NCI-H774 (cell line): Measurements from ENCODE around the gene RNF175.
"Not testable (repeated sequence)": the region's sequence is repeated elsewhere in the genome, so short reads cannot be mapped to it uniquely, and the experiment has no call there.

ENCODE experiments used
- DNase-seq: peaks from one replicate; lab custom pipeline; 2025; lab: John Stamatoyannopoulos, UW

The RNF175 gene

GRCh38 chr4:153683763-153684181, 76.1 kb downstream of the RNF175 start:
- no peak for DNase-seq

GRCh38 chr4:153679486-153679885, 80.3 kb downstream of the RNF175 start:
- no peak for DNase-seq

- DNase-seq, result no peak
These were observed 82.8 kb downstream of the RNF175 start for GRCh38 chr4:153676984-153677383.

GRCh38 chr4:153676486-153676885, 83.3 kb downstream of the RNF175 start:
- no peak for DNase-seq

- no peak for DNase-seq
These were observed 90.0 kb downstream of the RNF175 start for GRCh38 chr4:153669838-153670237.

GRCh38 chr4:153668647-153669046, 91.2 kb downstream of the RNF175 start:
- DNase-seq, result no peak

- not testable (repeated sequence) for DNase-seq
These were observed 93.3 kb downstream of the RNF175 start for GRCh38 chr4:153666505-153666904.

- no peak for DNase-seq
These were observed 96.2 kb downstream of the RNF175 start for GRCh38 chr4:153663667-153664066.

- no peak for DNase-seq
These were observed 97.9 kb downstream of the RNF175 start for GRCh38 chr4:153661908-153662307.

GRCh38 chr4:153661215-153661822, 98.5 kb downstream of the RNF175 start:
- DNase-seq, result no peak
